GM12878 (cell line): Measurements from ENCODE around the gene ABHD12B. TPM values are rescaled to one million over a fixed set of nuclear protein-coding genes. Genes with fewer than 3 reads are reported as not detected.

Source experiments
- ATAC-seq: fragments of 200-7000 bp; cut with Tn5 transposase; 3 replicates; pipeline ENCODE4 v1.9.1; 2020; ENCODE audit warnings: mild to moderate bottlenecking, moderate library complexity
- BruUV-seq: library from RNA; stranded (reverse); fragments of 400-500 nt; replicated peaks from 2 replicates; lab custom pipeline; 2021; lab: Mats Ljungman, UMichigan
- CTCF ChIA-PET: fragments of 300-600 bp; sonication (Branson Sonifier 250); formaldehyde crosslinking; extraction: SDS; loops from one replicate; lab custom pipeline; 2021; ENCODE audit warnings: inconsistent platforms; lab: Yijun Ruan, JAX
- POLR2A ChIA-PET: fragments of 350-600 bp; formaldehyde crosslinking; extraction: SDS; loops from one replicate; lab custom pipeline; 2021; ENCODE audit warnings: inconsistent platforms; lab: Charles Lee
- RAD21 ChIA-PET: fragments of 300-600 bp; sonication (Branson Sonifier 250); formaldehyde crosslinking; loops from one replicate; lab custom pipeline; 2023; ENCODE audit warnings: antibody characterized with exemption; ENCODE audit not compliant: unreplicated experiment; lab: Charles Lee
- SMC1A ChIA-PET: fragments of 300-600 bp; sonication (Branson Sonifier 250); formaldehyde crosslinking; loops from one replicate; lab custom pipeline; 2023; ENCODE audit not compliant: unreplicated experiment, uncharacterized antibody; lab: Charles Lee
- DNase-seq: peaks from one replicate; pipeline ENCODE4 v3.0.0-alpha.2; 2011; ENCODE audit warnings: low read depth, low spot score
- FAIRE-seq: peaks from 3 replicates; lab custom pipeline; 2011; peaks lifted over from hg19 to GRCh38; lab: Jason Lieb, UNC
- H2AFZ ChIP-seq: 2 replicates; pipeline ENCODE4 v1.6.0; 2011; ENCODE audit warnings: low read depth, low read length, control low read depth; ENCODE audit not compliant: control insufficient read depth
- H3K27ac ChIP-seq: 2 replicates; pipeline ENCODE4 v1.5.1; 2011; ENCODE audit warnings: control low read depth; ENCODE audit not compliant: control insufficient read depth, insufficient read depth
- H3K27me3 ChIP-seq, 2 experiments: replicated peaks in 1 of 2; 2 replicates each; pipeline versions ENCODE4 v1.6.0 to v1.6.1; 2011; ENCODE audit warnings: low read length in 1 of 2; ENCODE audit not compliant: control insufficient read depth in 2 of 2, insufficient read depth in 2 of 2
- H3K36me3 ChIP-seq, 2 experiments: 2 replicates each; pipeline ENCODE4 v1.5.1; 2011; ENCODE audit warnings: low read length in 1 of 2; ENCODE audit not compliant: control insufficient read depth in 2 of 2, insufficient read depth in 2 of 2
- H3K4me1 ChIP-seq: 2 replicates; pipeline ENCODE4 v1.6.1; 2011; ENCODE audit warnings: mild to moderate bottlenecking, low read length, moderate library complexity, mixed read lengths; ENCODE audit not compliant: control insufficient read depth, insufficient read depth
- H3K4me2 ChIP-seq: 2 replicates; pipeline ENCODE4 v1.6.0; 2011; ENCODE audit warnings: control low read depth; ENCODE audit not compliant: control insufficient read depth, insufficient read depth
- H3K4me3 ChIP-seq: fragments of 200-600 bp; sonication (generic); 2 replicates; pipeline ENCODE4 v1.5.1; 2016
- H3K79me2 ChIP-seq: 2 replicates; pipeline ENCODE4 v1.6.0; 2011; ENCODE audit warnings: low read length; ENCODE audit not compliant: control insufficient read depth, insufficient read depth
- H3K9ac ChIP-seq: 2 replicates; pipeline ENCODE4 v1.8.0; 2011; ENCODE audit warnings: low read length, control low read depth, mixed read lengths; ENCODE audit not compliant: control insufficient read depth, insufficient read depth
- H3K9me3 ChIP-seq: replicated peaks from 3 replicates; pipeline ENCODE4 v1.5.1; 2011; ENCODE audit warnings: mild to moderate bottlenecking, low read length; ENCODE audit not compliant: control insufficient read depth, insufficient read depth
- H4K20me1 ChIP-seq: 2 replicates; pipeline ENCODE4 v1.6.0; 2011; ENCODE audit not compliant: control insufficient read depth, insufficient read depth
- CHD2 ChIP-seq: IDR thresholded peaks from 2 replicates; pipeline ENCODE4 v1.6.1; 2011; ENCODE audit warnings: low read depth, low read length, improper control_type of control experiment, borderline replicate concordance
- PBX3 ChIP-seq: IDR thresholded peaks from 2 replicates; pipeline ENCODE4 v1.6.1; 2011; ENCODE audit warnings: mild to moderate bottlenecking, low read depth, low read length, moderate library complexity; ENCODE audit not compliant: insufficient replicate concordance
- REST ChIP-seq: IDR thresholded peaks from 2 replicates; pipeline ENCODE4 v1.6.1; 2012; ENCODE audit warnings: mild to moderate bottlenecking, low read depth, low read length
- WGBS: methylation state at CpG from one replicate; pipeline ENCODE4 v1.1.6; 2016; ENCODE audit warnings: low lambda C conversion rate; ENCODE audit not compliant: insufficient replicate concordance, insufficient coverage; ENCODE audit errors: missing lambda C conversion rate; 5-methylcytosine and 5-hydroxymethylcytosine counted together
- in situ Hi-C: fragments of 300-500 bp; cut with MboI; formaldehyde crosslinking; loops from 9 replicates; pipeline ENCODE4 v1.14.3; 2018; ENCODE audit warnings: mixed read lengths
- intact Hi-C: fragments of 100-400 bp; cut with micrococcal nuclease; formaldehyde crosslinking; loops from one replicate; pipeline ENCODE4 v1.14.2; 2022; ENCODE audit not compliant: unreplicated experiment
- polyA plus RNA-seq, 11 experiments: library from polyadenylated mRNA; depleted of rRNA in 4 of 11; unstranded in 6 of 11; stranded (reverse) in 5 of 11; fragments of >200 nt; fragmentation: Nextera tagmentation in 4 of 11; fragmentation: Illumina TruSeq in 1 of 11; extraction: Ambion mirVana in 4 of 11; extraction: Trizol in 1 of 11; gene quantifications; 1 replicate in 1 of 11; 2 replicates in 10 of 11; pipeline versions ENCODE4 v1.2.1 to v1.2.3, GENCODE V29; 2011 to 2016; ENCODE audit warnings: inconsistent platforms in 2 of 11, missing spikeins in 2 of 11, low read depth in 1 of 11
- total RNA-seq, 4 experiments: library from RNA; depleted of rRNA in 3 of 4; stranded (reverse); fragments of >200 nt in 3 of 4; fragmentation: Illumina TruSeq in 1 of 4; extraction: Trizol in 1 of 4; gene quantifications; 2 replicates each; pipeline versions ENCODE4 v1.2.1 to v1.2.3, GENCODE V29; 2013 to 2021
- TF ChIP-seq, protein P1 (sequence below): IDR thresholded peaks from 2 replicates; pipeline ENCODE4 v1.6.1; 2012; ENCODE audit warnings: low read depth, low read length, improper control_type of control experiment

ABHD12B gene
- total and polyA plus RNA-seq, 10 of the 15 experiments (the other 5 are each of a cell fraction or from before 2014, with no cell fraction given) = not detected

DNA sequence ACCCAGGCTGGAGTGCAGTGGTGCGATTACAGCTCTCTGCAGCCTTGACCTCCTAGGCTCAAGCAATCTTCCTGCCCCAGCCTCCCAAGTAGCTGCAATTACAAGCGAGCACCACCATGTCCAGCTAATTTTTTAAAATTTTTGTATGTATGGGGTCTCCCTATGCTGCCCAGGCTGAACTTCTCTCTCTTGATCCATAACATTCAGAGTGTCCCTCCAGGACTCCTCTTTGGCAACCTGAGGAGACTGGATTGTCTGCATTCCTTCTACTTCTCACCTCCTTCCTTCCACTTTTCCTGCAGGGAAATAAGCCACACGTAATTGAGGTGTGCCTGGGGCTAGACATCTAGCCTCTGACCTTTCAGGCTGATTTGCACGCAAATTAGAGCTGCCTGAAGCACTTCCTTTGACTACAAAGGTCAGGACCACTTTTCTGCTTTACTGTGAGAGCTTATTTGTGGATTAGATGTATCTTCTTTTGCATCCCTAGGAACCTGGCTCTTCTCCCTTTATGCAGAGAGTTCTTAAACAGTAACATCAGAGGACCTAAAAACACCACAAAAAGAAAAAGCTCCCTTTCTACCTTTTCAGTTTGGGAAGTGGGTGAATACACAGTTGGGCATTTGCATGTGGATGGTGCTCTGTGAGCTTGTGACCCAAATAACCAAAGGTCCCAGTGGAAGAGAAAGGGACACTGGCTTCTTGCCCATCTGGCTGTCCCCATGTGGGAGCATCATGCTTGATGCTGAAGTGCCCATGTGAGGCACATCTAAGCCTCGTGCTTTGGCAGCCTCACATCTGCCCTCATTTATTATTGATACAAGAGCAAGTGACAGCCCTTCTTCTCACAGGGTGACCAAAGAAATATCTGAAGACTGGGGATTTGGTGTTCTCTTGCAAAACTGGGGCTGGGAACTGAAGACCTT lies 38.9 kb downstream of the ABHD12B start:
- FAIRE-seq (no peak), ATAC-seq (no peak), DNase-seq (no peak)
- 27% methylated on average over 5 of the region's 5 CpGs for WGBS
- Histone ChIP-seq H3K9ac (no peak overlapping the region), H3K4me3 (no peak overlapping the region), H3K27me3 (peaks cover 0 to 1% of the 10 kb centered on the region in 2 experiments; a peak in 2 of 4 replicates), H3K36me3 (no peaks in the 10 kb centered on the region), H2AFZ (no peak overlapping the region), H3K4me2 (no peak overlapping the region), H4K20me1 (no peaks in the 10 kb centered on the region), H3K9me3 (no peaks in the 10 kb centered on the region), H3K27ac (no peak overlapping the region), H3K4me1 (no peaks in the 10 kb centered on the region), H3K79me2 (no peaks in the 10 kb centered on the region)
- ChIA-PET SMC1A (interaction anchor here (1.0 kb wide), 1 partner anchor 9 kb away, joined by 4 read pairs; no protein-coding TSS in a partner anchor), CTCF (interaction anchor here (0.9 kb wide), 1 partner anchor 50 kb away, joined by 3 read pairs; no protein-coding TSS in a partner anchor), POLR2A (no interaction called here), RAD21 (no interaction called here)
- no TSS peak for BruUV-seq
- in situ Hi-C loops = no loop called here
- TF ChIP-seq, protein P1, sequence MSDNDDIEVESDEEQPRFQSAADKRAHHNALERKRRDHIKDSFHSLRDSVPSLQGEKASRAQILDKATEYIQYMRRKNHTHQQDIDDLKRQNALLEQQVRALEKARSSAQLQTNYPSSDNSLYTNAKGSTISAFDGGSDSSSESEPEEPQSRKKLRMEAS = no peak
- intact Hi-C loops = no loop called here

DNA sequence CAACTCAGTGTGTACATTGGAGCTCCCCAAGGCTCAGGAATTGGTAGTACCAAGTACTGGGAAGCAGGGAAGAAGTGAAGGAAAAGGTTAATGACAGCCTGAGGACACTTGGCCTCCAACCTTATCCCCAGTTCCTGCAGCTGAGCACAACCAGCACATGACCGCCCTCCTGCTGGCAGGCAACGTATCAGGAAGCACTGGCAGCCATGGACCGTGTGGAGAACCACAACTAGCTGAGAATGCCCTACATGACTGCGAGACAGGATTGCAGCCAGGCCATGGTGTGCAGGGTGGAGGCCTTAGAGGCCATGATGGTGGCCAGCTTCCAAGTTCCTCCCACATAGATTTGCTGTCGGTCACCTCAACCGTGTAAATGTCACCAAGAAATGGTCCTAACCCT lies 45.6 kb downstream of the ABHD12B start:
- no peak overlapping the region for H3K4me2 ChIP-seq
- no peak for FAIRE-seq
- ChIA-PET SMC1A (no interaction called here), RAD21 (no interaction called here), POLR2A (no interaction called here), CTCF (interaction anchor here (1.3 kb wide), 1 partner anchor 10 kb away, joined by 3 read pairs; no protein-coding TSS in a partner anchor)
- no peak for ATAC-seq
- no peaks in the 10 kb centered on the region for H3K36me3 ChIP-seq
- no peak overlapping the region for H3K9ac ChIP-seq
- H3K79me2 ChIP-seq = no peaks in the 10 kb centered on the region
- no TSS peak for BruUV-seq
- H4K20me1 ChIP-seq = no peaks in the 10 kb centered on the region
- no peak overlapping the region for H2AFZ ChIP-seq
- no peak for TF ChIP-seq CHD2
- TF ChIP-seq REST = no peak
- TF ChIP-seq PBX3 = no peak
- no peak overlapping the region for H3K27ac ChIP-seq
- no peaks in the 10 kb centered on the region for H3K9me3 ChIP-seq
- no peak overlapping the region for H3K4me3 ChIP-seq
- intact Hi-C loops (no loop called here), in situ Hi-C loops (no loop called here)
- H3K4me1 ChIP-seq = no peaks in the 10 kb centered on the region
- DNase-seq = no peak
- 53% methylated on average over 6 of the region's 6 CpGs for WGBS
- no peaks in the 10 kb centered on the region for H3K27me3 ChIP-seq
